Measurements from ENCODE around the gene SCAF1. TPM values are rescaled to one million over a fixed set of nuclear protein-coding genes. Genes with fewer than 3 reads are reported as not detected.

The SCAF1 gene
- total and polyA plus RNA-seq, 10 of the 15 experiments (the other 5 are each of a cell fraction or from before 2014, with no cell fraction given) = 0.18 to 77.0 (median 5.3) TPM

- no peak overlapping the region for H3K27ac ChIP-seq (ENCODE audit: control insufficient read depth, insufficient read depth)
- H3K4me3 ChIP-seq = no peak overlapping the region
- intact Hi-C loops (cut with micrococcal nuclease; ENCODE audit: unreplicated experiment) = no loop called here
- DNase-seq (ENCODE audit: low read depth, low spot score) (no peak), FAIRE-seq (no peak), ATAC-seq (no peak)
- no TSS peak for BruUV-seq (replicated peaks)
- H3K4me1 ChIP-seq (ENCODE audit: control insufficient read depth, insufficient read depth, low read length) = no peaks in the 10 kb centered on the region
- SMC1A ChIA-PET (ENCODE audit: uncharacterized antibody, unreplicated experiment) = no interaction called here
- RAD21 ChIA-PET (ENCODE audit: unreplicated experiment) = no interaction called here
- POLR2A ChIA-PET = interaction anchor here (0.7 kb wide), 1 partner anchor 1401 kb away, joined by 5 read pairs; no protein-coding TSS in a partner anchor
- no peaks in the 10 kb centered on the region for H3K9me3 ChIP-seq (replicated peaks; ENCODE audit: control insufficient read depth, insufficient read depth, low read length)
- H4K20me1 ChIP-seq (ENCODE audit: control insufficient read depth, insufficient read depth) = no peaks in the 10 kb centered on the region
- H3K79me2 ChIP-seq (ENCODE audit: control insufficient read depth, insufficient read depth, low read length) = no peaks in the 10 kb centered on the region
- no peak overlapping the region for H3K9ac ChIP-seq (ENCODE audit: control insufficient read depth, insufficient read depth, low read length)
- WGBS (ENCODE audit: insufficient coverage, insufficient replicate concordance, low lambda C conversion rate, missing lambda C conversion rate) = 74% methylated on average over 6 of the region's 6 CpGs
- H3K27me3 ChIP-seq (replicated peaks in 1 of 2; ENCODE audit: control insufficient read depth in 2 of 2, insufficient read depth in 2 of 2, low read length in 1 of 2) = no peaks in the 10 kb centered on the region; a peak in 1 of 4 replicates
- in situ Hi-C loops (cut with MboI) = no loop called here
- no peaks in the 10 kb centered on the region for H3K36me3 ChIP-seq (ENCODE audit: control insufficient read depth in 2 of 2, insufficient read depth in 2 of 2, low read length in 1 of 2)
- CTCF ChIA-PET = no interaction called here
- TF ChIP-seq ZNF384 (IDR thresholded peaks at IDR 0.05; ENCODE audit: borderline replicate concordance, low read depth, low read length) = no peak
- TF ChIP-seq NBN (IDR thresholded peaks at IDR 0.05) = no peak
- no peak for TF ChIP-seq PAX8 (IDR thresholded peaks at IDR 0.05)
- no peak for TF ChIP-seq HSF1 (IDR thresholded peaks at IDR 0.05; ENCODE audit: low read depth, low read length)
- no peak for TF ChIP-seq NFXL1 (IDR thresholded peaks at IDR 0.05; ENCODE audit: borderline replicate concordance)
- TF ChIP-seq NFYA (IDR thresholded peaks at IDR 0.05; ENCODE audit: borderline replicate concordance, low read depth, low read length) = no peak
- TF ChIP-seq JUND (IDR thresholded peaks at IDR 0.05; ENCODE audit: low read depth, low read length) = no peak
- no peak for TF ChIP-seq CBX5 (IDR thresholded peaks at IDR 0.05; ENCODE audit: low read depth)
- no peak for TF ChIP-seq CREM (IDR thresholded peaks at IDR 0.05; ENCODE audit: low read depth)
- no peak for TF ChIP-seq NR2F1 (conservative IDR thresholded peaks at IDR 0.05)
- TF ChIP-seq SIX5 (IDR thresholded peaks at IDR 0.05; ENCODE audit: low read depth, low read length, severe bottlenecking) = no peak
- no peak for TF ChIP-seq NR2C1 (IDR thresholded peaks at IDR 0.05)
- no peak for TF ChIP-seq ELK1 (IDR thresholded peaks at IDR 0.05; ENCODE audit: low read depth, low read length)
- no peak for TF ChIP-seq JUNB (IDR thresholded peaks at IDR 0.05)
- no peak for TF ChIP-seq IRF5 (IDR thresholded peaks at IDR 0.05; ENCODE audit: borderline replicate concordance)
- TF ChIP-seq ZNF24 (IDR thresholded peaks at IDR 0.05) = no peak
- no peak for TF ChIP-seq PRDM15 (CRISPR knock-in tag; IDR thresholded peaks at IDR 0.05)
- no peak for TF ChIP-seq ESRRA (IDR thresholded peaks at IDR 0.05; ENCODE audit: low read length)
- H3K4me2 ChIP-seq (ENCODE audit: control insufficient read depth, insufficient read depth) = no peak overlapping the region
- no peak overlapping the region for H2AFZ ChIP-seq (ENCODE audit: control insufficient read depth, low read depth, low read length)
Observed at GRCh38 chr19:49696115-49696514, 54.1 kb downstream of the SCAF1 start.
